Fibroblast of skin of right biceps (primary cell): ENCODE results near the gene VWCE.

Source experiments
- DNase-seq: peaks from one replicate; pipeline ENCODE4 v3.0.0-alpha.2; 2013

The VWCE gene, protein sequence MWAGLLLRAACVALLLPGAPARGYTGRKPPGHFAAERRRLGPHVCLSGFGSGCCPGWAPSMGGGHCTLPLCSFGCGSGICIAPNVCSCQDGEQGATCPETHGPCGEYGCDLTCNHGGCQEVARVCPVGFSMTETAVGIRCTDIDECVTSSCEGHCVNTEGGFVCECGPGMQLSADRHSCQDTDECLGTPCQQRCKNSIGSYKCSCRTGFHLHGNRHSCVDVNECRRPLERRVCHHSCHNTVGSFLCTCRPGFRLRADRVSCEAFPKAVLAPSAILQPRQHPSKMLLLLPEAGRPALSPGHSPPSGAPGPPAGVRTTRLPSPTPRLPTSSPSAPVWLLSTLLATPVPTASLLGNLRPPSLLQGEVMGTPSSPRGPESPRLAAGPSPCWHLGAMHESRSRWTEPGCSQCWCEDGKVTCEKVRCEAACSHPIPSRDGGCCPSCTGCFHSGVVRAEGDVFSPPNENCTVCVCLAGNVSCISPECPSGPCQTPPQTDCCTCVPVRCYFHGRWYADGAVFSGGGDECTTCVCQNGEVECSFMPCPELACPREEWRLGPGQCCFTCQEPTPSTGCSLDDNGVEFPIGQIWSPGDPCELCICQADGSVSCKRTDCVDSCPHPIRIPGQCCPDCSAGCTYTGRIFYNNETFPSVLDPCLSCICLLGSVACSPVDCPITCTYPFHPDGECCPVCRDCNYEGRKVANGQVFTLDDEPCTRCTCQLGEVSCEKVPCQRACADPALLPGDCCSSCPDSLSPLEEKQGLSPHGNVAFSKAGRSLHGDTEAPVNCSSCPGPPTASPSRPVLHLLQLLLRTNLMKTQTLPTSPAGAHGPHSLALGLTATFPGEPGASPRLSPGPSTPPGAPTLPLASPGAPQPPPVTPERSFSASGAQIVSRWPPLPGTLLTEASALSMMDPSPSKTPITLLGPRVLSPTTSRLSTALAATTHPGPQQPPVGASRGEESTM

DNA sequence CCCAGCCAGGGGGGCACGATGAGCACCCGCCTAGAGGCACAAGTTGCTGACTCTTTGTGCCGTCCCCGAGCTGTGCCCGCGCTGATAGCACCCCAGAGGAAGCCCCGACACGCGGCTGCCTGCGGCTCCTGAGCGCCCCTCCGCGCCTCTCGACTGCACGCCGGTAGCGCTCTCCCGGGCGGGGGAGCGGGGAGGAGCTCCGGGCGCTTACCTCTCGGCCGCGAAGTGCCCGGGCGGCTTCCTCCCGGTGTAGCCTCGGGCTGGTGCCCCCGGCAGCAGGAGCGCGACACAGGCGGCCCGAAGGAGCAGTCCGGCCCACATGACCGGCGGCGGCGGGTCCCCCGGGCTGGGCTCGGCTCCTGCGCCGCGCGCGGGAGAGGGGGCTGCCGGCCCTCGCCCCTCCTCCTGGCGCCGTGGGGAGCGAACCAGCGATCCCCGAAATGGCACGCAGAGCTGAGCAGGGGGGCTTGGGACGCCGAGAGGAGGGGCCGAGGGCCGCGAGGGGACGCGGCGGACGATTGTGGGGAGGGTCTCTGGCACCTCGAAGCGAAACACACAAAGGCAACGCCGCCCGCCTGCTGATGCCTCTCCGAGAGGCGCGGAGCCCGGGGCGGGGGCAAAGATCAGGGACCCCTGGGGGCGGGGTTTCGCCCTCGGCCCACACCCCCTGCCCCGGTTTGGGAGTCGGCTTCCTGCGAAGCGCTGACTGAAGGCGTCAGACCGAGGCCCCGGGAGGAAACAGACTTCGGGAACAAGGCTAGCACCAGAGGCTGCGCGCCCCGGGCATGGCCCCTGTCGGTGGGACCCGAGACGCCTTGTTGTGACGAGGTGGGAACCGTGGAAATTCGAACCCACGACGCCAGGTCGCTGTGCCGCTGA lies at the start of gene VWCE:
TSS of gene VWCE (minus strand) at position 600 of the 879 bp plus-strand sequence. CDS start at position 321, 279 bp downstream.
- DNase-seq = peak; percentile 54

DNA sequence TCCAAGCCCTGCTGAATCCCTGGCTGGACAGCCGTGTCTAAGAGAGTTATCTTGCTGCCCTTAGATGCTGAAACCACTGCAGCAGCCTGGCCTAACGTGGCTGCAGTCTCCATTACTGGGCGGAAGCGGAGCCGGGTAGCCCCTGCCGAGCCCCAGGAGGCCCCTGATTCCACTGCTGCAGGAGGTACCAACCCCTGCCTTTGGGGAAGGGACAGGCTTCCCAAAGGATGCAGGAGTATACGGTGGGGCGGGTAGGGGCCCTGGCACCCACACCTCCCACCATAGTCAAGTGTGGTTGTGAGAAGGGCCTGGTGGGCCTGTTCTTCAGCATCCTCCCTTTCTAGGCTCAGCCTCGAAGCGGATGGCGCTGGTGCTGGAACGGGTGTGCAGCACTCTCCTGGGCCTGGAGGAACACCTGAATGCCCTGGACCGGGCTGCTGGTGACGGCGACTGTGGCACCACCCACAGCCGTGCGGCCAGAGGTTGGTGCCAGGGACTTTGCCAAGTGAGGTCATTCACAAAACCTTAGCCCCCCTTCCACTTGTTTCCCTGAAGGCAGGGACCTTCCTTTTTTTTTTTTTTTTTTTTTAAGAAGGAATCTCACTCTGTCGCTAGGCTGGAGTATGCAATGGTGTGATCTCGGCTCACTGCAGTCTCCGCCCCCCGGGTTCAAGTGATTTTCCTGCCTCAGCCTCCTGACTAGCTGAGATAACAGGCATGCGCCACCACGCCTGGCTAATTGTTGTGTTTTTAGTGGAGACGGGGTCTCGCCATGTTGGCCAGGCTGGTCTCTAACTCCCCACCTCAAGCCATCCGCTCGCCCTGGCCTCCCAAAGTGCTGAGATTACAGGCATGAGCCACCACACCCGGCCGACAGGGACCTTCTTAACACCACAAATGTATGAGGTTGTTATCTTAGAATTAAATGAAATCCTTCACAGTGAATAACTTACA lies 49.0 kb upstream of the VWCE start:
- no peak for DNase-seq

DNA sequence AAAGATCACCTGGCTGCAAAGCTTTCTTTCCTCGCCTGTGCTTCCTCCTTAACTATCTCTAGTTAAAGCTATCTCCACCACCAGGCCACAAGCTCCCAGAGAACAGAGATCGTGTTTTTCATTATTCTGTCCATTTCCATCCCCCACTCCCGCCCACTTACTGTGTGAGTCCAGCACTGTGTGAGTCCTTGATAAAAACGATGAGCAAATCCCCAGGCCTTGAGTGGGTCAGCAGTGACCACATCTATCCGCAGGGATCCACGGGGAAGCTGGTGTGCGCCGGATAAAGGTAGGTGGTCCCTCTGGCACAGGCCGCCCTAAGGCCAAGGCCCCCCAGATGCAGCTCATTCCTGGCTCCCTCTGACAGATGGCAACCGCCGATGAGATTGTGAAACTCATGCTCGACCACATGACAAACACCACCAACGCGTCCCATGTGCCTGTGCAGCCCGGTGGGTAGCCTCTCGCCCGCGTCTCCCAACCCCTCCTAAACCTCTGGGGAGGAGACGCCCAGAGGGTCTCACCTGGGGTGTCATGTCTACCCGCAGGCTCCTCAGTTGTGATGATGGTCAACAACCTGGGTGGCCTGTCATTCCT lies 47.2 kb upstream of the VWCE start:
- DNase-seq = no peak

DNA sequence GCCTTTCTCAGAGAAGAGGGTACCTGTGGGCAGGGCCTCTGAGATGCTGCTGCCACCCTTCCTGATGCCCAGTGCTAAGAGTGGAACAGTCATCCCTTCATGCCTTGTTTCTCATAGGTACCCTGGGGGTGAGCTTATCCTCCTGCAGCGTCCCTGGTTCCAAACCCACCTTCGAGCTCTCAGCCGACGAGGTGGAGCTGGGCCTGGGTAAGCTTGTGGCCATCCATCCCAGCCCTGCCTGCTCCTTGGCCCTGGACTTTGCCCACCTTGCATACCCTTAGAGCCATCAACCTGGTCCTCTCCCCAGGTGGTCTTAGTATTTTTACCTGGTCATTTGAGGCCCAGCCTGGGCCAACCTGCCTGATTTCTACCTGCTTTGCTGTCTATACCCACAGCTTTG lies 46.6 kb upstream of the VWCE start:
- no peak for DNase-seq

DNA sequence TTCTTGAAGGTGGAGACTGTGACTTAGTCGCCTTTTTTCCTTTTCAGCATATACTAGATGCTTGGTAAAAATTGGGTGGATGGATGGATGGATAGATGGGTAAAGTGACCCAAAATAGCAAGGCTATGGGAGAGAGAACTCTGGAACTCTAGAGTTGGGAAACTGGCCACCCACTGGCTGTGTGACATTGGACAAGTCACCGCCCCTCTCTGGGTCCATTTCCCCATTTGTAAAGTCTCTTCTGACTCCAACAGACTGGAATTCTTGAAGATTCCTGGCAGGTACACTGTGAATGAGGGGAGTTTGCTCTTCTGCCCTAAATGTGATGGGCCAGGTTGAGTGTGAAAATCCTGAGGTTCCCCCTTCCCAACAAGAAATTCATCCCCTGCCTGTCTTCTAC lies 45.9 kb upstream of the VWCE start:
- no peak for DNase-seq

DNA sequence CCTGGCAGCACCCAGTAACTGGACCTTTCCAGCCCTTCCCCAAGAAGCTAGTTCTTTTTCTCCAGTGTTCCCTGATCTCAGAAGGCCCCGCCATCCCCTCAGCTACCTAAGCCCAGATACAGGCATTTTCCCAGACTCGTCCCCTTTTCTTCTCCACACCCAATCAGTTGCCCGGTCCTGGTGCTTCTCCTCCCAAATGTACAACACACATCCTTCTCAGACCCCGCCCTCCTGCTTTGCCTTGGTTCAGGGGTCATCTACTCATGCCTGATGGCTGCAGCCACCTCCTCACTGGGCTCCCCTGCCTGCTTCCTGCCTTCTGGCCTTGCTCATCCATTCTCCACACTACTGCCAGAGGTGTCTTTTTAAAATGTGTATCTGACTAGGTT lies 44.4 kb upstream of the VWCE start:
- DNase-seq = no peak

DNA sequence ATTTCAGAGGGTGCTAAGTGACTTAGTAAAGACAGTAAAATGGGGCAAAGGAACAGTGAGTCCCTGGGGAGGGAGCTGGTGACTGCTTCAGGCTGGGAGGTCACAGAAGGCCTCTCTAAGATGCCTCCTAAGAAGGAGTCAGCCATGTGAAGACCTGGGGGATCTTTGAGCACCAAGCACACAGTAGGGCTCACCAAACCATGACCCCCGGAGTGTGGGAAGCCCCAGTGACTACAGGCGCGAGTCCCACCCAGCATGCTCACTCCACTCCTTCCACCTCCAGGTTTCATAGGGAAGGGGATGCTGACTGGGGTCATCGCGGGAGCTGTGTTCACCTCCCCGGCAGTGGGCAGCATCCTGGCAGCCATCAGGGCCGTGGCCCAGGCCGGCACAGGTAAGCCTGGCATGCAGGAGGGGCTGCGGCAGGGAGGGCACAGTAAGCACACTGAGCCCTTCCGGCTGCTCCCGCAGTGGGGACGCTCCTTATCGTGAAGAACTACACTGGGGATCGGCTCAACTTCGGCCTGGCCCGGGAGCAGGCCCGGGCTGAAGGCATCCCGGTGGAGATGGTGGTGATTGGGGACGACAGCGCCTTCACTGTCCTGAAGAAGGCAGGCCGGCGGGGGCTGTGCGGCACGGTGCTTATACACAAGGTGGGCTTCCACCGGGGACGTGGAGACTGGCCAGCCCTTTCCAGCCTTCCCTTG lies 43.8 kb upstream of the VWCE start:
- no peak for DNase-seq

DNA sequence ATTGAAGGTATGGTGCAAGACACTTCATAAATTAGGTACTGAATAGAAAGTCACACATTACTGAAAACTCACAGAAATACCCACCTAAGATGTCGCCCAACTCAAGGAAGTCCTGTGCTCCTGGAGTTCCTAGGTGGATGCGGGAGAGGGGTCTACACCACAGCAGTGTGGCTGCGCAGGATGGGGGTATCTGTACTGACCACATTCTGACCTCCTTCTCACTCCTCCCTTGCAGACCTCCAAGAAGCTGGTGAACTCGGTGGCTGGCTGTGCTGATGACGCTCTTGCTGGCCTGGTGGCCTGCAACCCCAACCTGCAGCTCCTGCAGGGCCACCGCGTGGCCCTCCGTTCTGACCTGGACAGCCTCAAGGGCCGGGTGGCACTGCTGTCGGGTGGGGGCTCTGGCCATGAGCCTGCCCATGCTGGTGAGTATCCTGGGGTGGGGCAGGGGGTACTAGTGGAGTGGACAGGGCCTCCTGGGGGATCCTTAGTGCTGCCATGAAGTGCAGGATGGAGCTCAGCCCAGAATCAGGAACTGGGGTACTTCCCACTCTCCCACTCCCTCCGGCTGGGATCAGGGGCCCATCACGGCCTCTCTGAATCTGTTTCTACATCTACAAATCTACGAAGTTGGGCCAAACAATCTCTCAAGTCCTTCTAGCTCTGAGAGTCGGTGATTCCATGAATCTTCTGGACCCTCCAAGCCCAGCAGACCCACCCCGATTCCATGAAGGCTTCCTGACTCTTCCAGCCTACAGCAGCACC lies 42.8 kb upstream of the VWCE start:
- DNase-seq = no peak

DNA sequence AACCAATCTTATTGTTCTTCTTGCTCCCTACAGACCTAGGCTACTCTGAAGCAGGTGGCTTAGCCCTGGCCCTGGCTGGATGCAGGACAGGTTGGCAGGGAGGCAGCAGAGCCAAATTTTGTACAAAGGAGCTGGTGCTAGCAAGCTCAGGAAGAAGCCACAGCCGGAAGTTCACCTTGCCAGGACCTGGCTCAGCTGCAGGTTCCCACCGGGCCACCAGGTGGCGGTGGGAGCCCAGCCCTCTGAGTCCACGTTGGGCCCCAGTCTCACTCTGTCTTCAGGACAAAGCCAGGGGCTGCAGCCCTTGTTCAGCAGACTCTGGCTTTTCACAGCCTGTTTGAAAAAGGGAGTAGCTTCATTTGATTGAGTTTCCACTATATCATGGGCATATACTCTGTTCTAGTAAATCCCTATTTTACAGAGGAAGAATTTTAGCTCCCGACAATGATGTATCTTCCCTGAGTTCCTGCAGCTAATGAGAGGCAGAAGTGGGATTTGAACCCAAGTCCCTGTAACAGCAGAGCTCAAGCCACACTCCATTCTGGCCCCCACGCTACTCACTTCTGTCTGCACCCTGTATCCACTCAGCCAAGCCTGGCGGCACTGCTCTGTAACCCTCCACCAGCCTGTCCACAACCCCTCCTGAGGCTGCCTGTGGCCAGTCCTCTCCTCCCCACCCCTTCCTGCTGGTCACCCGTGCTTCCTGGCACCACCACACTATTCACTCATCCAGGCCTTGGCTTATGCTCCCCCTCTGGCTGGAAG lies 41.2 kb upstream of the VWCE start:
- peak; percentile 68 for DNase-seq

DNA sequence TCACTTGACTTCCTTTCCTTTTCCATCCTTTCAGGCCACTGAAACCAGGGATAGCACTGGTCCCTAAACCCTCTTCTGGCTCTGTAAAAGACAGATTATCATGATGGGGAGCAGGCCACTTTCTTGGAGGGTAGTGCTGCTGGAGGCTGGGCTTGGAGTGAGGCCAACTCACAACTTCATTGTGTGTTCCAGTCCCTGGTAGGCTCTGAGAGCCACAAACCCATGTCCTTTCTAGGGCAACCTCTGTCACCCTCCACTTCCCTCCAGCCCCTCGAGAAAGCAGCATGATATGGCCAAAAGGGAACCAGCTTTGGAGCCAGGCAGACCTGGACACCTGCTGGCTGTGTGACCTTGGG lies 40.2 kb upstream of the VWCE start:
- DNase-seq = no peak

DNA sequence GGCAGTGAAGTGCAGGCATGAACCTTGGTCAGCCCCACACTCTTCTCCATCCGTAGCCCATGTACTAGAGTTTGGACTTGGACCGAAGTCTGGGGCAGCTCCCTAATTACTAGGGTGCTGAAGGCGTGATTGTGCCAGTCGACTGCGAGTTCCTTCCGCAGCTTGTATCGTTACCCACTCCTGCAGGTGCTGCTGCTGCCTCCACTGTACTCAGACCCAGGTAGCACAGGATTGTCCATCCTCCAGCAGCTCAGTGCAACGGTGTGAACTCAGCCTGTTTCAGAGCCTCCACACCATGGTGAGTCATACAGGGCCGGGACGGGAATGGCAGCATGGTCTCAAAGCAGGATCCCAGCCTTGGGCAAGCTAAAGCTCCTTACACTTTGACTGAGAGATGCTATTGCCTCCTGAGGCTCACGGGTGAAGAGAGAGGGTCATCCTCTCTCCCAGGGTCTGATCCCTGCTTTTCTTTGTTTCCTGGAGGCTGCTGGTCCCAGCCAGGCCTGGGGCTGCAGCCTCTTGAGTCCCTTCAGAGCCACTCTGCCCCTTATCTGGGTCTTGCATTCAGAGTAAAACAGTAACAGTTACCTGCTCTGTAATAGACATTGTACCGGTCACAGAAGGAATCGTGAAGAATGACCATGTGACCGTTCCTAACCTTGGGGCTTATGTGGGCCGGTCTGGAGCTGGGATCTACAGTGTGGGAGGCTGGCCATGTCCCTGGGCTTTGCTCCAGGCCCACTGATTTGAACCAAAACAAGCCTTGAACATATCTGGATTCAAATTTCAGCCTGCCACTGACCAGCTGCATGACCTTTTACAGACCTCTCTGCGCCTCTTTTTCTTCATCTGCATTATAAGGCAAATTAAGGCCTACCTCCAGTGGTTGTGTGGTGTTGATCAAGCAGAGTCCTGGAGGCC lies 39.6 kb upstream of the VWCE start:
- DNase-seq = peak; percentile 38

DNA sequence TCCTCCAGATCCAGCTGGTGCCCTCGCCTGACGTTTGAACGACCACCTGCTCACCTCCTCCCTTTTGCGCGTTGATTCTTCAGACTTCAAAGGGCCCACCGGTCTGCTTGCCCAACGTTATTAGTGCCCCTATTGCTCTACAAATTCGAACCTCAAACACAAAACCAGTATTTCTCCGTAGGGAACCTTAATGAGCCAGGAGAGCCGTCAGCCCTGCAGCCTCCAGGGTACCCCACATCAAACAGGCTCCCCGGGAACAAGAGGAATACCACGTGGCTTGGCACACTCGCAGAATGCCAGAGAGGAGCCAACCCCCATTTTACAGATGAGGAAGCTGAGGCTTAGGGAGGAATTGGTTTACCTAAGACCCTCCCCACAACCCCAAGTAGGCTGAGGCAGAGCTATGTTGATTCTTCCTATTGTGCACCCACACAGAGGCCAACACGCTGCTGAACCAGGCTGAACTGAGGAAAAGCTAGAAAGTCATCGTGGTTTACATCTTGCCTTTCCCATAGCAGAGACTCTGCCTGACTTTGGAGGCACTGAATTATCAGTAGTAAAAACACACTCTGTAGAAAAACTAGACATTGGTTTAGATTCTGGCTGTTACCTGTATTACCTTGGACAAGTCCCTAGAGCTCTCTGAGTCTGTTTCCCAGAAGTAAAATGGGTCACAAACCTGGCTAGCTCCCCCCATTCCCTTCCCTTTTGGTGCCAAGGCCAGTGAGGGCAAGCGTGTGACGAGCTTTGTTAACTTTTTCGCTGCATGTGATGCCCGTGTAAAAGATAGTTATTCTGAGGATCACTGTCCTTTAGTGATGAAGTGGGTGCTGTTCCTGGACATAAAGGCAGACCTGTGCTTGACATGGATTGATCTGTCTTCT lies 38.7 kb upstream of the VWCE start:
- DNase-seq = peak; percentile 5

DNA sequence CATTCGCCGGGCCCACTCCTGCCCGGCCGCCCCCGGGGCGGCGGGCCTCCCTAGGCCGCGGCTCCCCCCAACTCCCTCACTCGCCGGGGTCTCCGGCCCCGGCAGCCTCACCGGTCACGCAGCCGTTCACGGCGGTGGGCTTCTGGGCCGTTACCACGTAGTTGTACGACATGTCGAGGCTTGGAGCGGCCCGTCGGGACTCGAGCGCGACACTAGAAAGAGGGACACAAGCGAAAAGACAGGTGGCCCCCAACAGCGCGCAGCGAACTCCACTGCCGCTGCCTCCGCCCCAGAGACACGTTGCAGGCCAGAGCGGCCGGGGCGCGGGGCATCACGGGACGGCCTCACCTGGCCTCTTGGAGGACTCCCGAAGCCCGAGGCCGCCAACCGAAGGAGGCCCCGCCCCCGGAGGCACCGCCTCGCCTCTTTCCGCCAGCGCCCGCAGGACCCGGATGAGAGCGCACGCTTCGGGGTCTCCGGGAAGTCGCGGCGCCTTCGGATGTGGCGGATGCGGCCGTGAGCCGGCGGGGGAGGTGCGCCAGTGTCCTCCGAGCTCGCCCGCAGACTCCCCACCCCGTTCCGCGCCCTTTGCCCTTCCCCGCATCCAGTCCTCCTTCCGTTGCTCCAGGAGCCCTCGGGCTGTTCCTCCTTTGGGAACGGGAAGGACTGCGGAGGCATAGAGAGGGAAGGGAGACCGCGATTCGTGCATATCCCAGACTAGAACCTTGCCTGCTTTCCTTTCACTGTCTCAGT lies 37.9 kb upstream of the VWCE start, which contains the start of the genes DDB1 and TKFC:
TSS of gene DDB1 (minus strand) at position 309 of the 753 bp plus-strand sequence. CDS start at position 172, 137 bp downstream.
TSS of gene TKFC (plus strand) at position 432 of the 753 bp plus-strand sequence. CDS start 1,501 bp downstream, outside the sequence.
- DNase-seq = peak; percentile 95

DNA sequence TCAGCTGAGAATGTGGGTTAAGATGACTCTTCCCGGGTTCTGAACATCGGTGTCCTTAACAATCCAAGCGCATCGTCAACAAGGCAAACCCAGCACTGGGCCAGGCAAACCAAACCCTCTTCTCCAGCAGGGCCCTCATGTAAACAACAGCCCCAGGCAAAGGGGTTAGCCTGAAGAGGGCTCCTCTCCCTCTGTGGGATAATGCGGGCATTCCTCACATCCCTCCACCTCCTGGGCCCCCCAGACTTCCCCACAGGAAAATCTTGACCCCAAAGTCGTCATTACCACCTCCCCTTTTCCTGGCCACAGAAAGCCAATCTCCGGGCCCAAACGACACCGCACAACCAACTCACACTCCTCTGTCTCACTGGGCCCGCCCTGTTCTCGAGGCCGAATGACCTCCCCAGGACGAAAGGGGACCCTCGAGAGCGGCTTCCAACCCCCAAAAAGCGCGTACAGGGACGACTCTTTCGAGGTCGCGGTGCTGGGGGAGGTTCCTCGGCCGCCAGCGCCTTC lies 37.2 kb upstream of the VWCE start:
- DNase-seq = peak; percentile 22

DNA sequence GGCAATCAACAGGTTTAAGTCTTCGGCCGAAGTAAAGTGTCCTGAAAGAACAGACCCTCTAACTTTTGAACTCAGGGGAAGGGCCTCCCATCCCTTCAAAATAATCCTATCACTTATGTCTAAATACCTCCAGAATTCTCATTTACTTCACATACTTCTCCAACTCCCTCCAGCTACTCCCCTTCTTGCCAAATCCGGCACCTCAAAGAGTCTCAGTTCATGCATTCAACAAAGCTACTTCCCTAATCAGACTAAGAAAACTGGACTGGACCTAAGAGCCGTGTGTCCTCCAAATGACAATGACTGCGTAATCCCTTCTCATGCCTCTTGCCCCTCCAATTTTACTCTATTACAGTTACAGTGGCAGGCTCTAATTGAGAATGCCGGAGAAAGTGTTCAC lies 36.5 kb upstream of the VWCE start:
- no peak for DNase-seq

DNA sequence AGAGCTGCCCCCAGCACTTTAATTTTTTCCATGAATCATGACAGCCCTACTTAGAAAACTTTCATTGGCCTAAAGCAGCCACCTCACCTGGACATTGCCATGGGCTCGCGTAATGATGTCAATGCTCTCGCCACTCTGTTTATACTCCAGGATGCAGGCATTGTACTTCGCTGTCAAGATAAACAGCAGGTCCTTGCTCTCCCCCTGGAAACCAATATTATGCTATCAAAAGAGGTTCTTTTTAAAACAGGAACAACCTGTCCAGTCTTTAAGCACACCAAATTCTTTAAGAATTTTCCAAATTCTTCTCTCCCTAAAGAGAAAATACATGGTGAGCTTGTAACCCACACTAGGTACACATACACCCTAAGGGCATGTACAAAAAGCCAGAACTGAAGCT lies 34.8 kb upstream of the VWCE start:
- no peak for DNase-seq
